DND-41 (cell line): ENCODE data around the gene RFX1.

Experiments used
- ATAC-seq: fragments of 200-7000 bp; cut with Tn5 transposase; 3 replicates; pipeline ENCODE4 v1.9.1; 2021; ENCODE audit warnings: low read depth; ENCODE audit not compliant: insufficient read depth
- DNase-seq: peaks from one replicate; pipeline ENCODE4 v3.0.0-alpha.2; 2020
- H2AFZ ChIP-seq: 2 replicates; pipeline ENCODE4 v1.6.0; 2012; ENCODE audit warnings: low read depth, low read length
- H3K27ac ChIP-seq: 2 replicates; pipeline ENCODE4 v1.5.1; 2012; ENCODE audit warnings: low read length, inconsistent platforms
- H3K27me3 ChIP-seq: fragments of 200-600 bp; sonication (generic); 2 replicates; pipeline ENCODE4 v1.6.0; 2012; ENCODE audit warnings: low read length, mild to moderate bottlenecking, inconsistent platforms; ENCODE audit not compliant: insufficient read depth, poor library complexity
- H3K36me3 ChIP-seq: 2 replicates; pipeline ENCODE4 v1.5.1; 2012; ENCODE audit warnings: low read length, inconsistent platforms; ENCODE audit not compliant: insufficient read depth
- H3K4me1 ChIP-seq: 2 replicates; pipeline ENCODE4 v1.5.1; 2012; ENCODE audit warnings: mild to moderate bottlenecking, low read length; ENCODE audit not compliant: insufficient read depth
- H3K4me2 ChIP-seq: 2 replicates; pipeline ENCODE4 v1.6.0; 2012; ENCODE audit warnings: mild to moderate bottlenecking, moderate library complexity, low read length, inconsistent platforms; ENCODE audit not compliant: insufficient read depth
- H3K4me3 ChIP-seq, 2 experiments: fragments of 200-600 bp in 1 of 2; shearing (Covaris generic) in 1 of 2; 2 replicates each; pipeline ENCODE4 v1.5.1; 2012 to 2016; ENCODE audit warnings: inconsistent platforms in 2 of 2, low read length in 2 of 2, mild to moderate bottlenecking in 2 of 2, low read depth in 1 of 2, moderate library complexity in 1 of 2
- H3K79me2 ChIP-seq: 2 replicates; pipeline ENCODE4 v1.6.0; 2012; ENCODE audit warnings: low read length, inconsistent platforms; ENCODE audit not compliant: insufficient read depth
- H3K9ac ChIP-seq: 2 replicates; pipeline ENCODE4 v1.6.0; 2012; ENCODE audit warnings: low read depth, mild to moderate bottlenecking, inconsistent platforms, low read length, moderate library complexity
- H3K9me3 ChIP-seq: 2 replicates; pipeline ENCODE4 v1.5.1; 2012; ENCODE audit warnings: low read length, moderate library complexity, mild to moderate bottlenecking, inconsistent platforms; ENCODE audit not compliant: insufficient read depth, severe bottlenecking
- H4K20me1 ChIP-seq: 2 replicates; pipeline ENCODE4 v1.6.0; 2012; ENCODE audit warnings: low read length; ENCODE audit not compliant: insufficient read depth
- EZH2 ChIP-seq: IDR thresholded peaks from 3 replicates; pipeline ENCODE4 v1.6.1; 2012; ENCODE audit warnings: borderline replicate concordance, low read depth, mild to moderate bottlenecking, moderate library complexity, low read length, inconsistent platforms; ENCODE audit not compliant: severe bottlenecking
- TF ChIP-seq, protein P1 (sequence below): IDR thresholded peaks from 2 replicates; pipeline ENCODE4 v1.5.1; 2012; ENCODE audit warnings: borderline replicate concordance, low read length, moderate library complexity, mild to moderate bottlenecking; ENCODE audit not compliant: poor library complexity, severe bottlenecking; ENCODE audit errors: extremely low read depth

Gene RFX1

DNA sequence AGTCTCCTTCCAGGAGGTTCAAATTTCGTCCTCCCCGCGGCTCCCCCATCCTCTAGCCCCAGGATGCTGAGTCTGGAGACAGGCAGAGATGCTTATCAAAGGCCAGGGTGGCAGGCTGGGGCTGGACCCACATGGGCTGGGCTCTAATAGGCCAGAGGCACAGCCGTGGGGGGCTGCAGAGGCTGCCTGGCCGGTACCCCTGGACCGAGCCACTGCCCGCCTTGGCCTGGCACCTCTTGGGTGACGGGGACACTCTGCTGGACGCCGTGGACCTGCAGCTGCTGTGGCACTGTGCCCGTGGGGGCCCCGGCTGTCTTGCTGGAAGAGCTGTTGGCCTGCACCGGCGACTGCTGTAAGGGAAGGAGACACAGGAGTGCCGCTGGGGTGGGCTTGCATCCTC lies 25.8 kb downstream of the RFX1 start:
- H3K9me3 ChIP-seq, result no peaks in the 10 kb centered on the region
- no peak overlapping the region for H3K9ac ChIP-seq
- no peaks in the 10 kb centered on the region for H3K27me3 ChIP-seq
- H3K4me2 ChIP-seq, result no peak overlapping the region
- no peaks in the 10 kb centered on the region for H4K20me1 ChIP-seq
- TF ChIP-seq, protein P1, sequence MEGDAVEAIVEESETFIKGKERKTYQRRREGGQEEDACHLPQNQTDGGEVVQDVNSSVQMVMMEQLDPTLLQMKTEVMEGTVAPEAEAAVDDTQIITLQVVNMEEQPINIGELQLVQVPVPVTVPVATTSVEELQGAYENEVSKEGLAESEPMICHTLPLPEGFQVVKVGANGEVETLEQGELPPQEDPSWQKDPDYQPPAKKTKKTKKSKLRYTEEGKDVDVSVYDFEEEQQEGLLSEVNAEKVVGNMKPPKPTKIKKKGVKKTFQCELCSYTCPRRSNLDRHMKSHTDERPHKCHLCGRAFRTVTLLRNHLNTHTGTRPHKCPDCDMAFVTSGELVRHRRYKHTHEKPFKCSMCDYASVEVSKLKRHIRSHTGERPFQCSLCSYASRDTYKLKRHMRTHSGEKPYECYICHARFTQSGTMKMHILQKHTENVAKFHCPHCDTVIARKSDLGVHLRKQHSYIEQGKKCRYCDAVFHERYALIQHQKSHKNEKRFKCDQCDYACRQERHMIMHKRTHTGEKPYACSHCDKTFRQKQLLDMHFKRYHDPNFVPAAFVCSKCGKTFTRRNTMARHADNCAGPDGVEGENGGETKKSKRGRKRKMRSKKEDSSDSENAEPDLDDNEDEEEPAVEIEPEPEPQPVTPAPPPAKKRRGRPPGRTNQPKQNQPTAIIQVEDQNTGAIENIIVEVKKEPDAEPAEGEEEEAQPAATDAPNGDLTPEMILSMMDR, result no peak
- TF ChIP-seq EZH2, result no peak
- no peak overlapping the region for H3K4me3 ChIP-seq
- no peaks in the 10 kb centered on the region for H3K4me1 ChIP-seq
- DNase-seq (no peak), ATAC-seq (no peak)
- no peak overlapping the region for H3K27ac ChIP-seq
- peaks cover 48% of the 10 kb centered on the region for H3K36me3 ChIP-seq
- H3K79me2 ChIP-seq, result no peaks in the 10 kb centered on the region
- H2AFZ ChIP-seq, result no peak overlapping the region

DNA sequence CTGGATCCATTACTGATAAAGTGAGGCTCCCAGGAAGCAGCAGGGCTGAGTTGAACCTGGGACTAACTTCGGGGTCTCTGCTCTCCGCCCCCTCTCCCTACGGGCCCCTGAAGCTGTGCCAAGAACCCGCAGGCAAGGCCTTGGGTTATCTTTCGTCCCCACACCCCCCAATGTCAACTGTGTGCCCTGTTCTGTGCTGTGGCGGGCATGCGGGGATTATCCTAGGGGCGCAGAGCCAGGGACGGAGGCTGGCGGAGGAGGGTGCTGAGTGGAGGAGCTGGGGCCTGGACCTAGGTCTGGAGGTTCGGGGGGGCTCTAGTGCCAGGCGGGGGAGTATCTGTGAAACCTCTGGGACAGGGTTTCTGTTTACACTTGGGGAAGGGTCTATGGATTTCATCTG lies 26.4 kb downstream of the RFX1 start:
- no peak overlapping the region for H3K27ac ChIP-seq
- H3K4me2 ChIP-seq, result no peak overlapping the region
- no peak for TF ChIP-seq EZH2
- TF ChIP-seq, protein P1, result no peak
- no peak for ATAC-seq
- no peak for DNase-seq
- H4K20me1 ChIP-seq, result no peaks in the 10 kb centered on the region
- H3K4me3 ChIP-seq, result no peak overlapping the region
- H3K9me3 ChIP-seq, result no peaks in the 10 kb centered on the region
- H3K4me1 ChIP-seq, result no peaks in the 10 kb centered on the region
- H3K27me3 ChIP-seq, result no peaks in the 10 kb centered on the region
- no peaks in the 10 kb centered on the region for H3K79me2 ChIP-seq
- peaks cover 48% of the 10 kb centered on the region for H3K36me3 ChIP-seq
- H3K9ac ChIP-seq, result no peak overlapping the region
- H2AFZ ChIP-seq, result no peak overlapping the region

DNA sequence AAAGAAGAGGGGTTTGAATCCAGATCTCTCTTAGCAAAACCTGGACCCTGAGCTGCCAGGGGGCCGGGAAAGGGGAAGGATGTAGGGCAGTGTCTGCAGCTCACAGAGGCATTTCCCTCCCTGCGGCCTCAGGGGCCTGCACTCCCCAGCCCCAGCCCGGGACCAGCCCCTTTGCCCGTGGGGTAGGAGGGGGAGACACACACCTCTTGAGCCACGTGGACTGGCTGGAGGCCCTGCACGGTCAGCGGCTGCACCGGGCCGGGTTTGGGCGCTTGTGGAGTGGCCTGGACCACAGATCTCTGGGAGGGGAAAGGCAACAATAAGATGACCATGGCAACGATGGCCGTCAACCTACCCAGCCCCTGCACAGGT lies 26.9 kb downstream of the RFX1 start:
- H3K27me3 ChIP-seq, result no peaks in the 10 kb centered on the region
- peaks cover 48% of the 10 kb centered on the region for H3K36me3 ChIP-seq
- no peak overlapping the region for H3K27ac ChIP-seq
- ATAC-seq (no peak), DNase-seq (no peak)
- H3K4me1 ChIP-seq, result no peaks in the 10 kb centered on the region
- TF ChIP-seq, protein P1, result no peak
- TF ChIP-seq EZH2, result no peak
- H4K20me1 ChIP-seq, result no peaks in the 10 kb centered on the region
- no peaks in the 10 kb centered on the region for H3K79me2 ChIP-seq
- no peak overlapping the region for H3K4me3 ChIP-seq
- H3K4me2 ChIP-seq, result no peak overlapping the region
- no peak overlapping the region for H3K9ac ChIP-seq
- no peaks in the 10 kb centered on the region for H3K9me3 ChIP-seq
- H2AFZ ChIP-seq, result no peak overlapping the region
